Naive thymus-derived CD4-positive, alpha-beta T cell (primary cell): Measurements from ENCODE around the gene MYT1. TPM values are rescaled to one million over a fixed set of nuclear protein-coding genes. Genes with fewer than 3 reads are reported as not detected.
"Not testable (repeated sequence)": the region's sequence is repeated elsewhere in the genome, so short reads cannot be mapped to it uniquely, and the experiment has no call there.

Experiments used
- ATAC-seq: fragments of 150-1000 bp; cut with Tn5 transposase; 2 replicates; pipeline ENCODE4 v1.10.0; 2021; ENCODE audit warnings: mild to moderate bottlenecking, moderate library complexity
- CTCF ChIA-PET: fragments of 350-600 bp; sonication (Branson Sonifier 250); formaldehyde crosslinking; loops from one replicate; lab custom pipeline; 2021; ENCODE audit warnings: antibody characterized with exemption; lab: Charles Lee
- POLR2A ChIA-PET: fragments of 350-600 bp; sonication (Branson Sonifier 250); formaldehyde crosslinking; loops from one replicate; lab custom pipeline; 2021; ENCODE audit warnings: antibody characterized with exemption, inconsistent platforms; lab: Charles Lee
- DNase-seq, 9 donors: peaks; one replicate each; pipeline versions ENCODE4 v3.0.0 to v3.0.0-alpha.2; 2020 to 2022; ENCODE audit warnings: mixed read lengths in 1 of 9
- H3K27ac ChIP-seq: one replicate; pipeline ENCODE4 v1.7.0; 2013; ENCODE audit warnings: mild to moderate bottlenecking, low read depth, low read length, moderate library complexity
- H3K27me3 ChIP-seq, 2 donors: one replicate each; pipeline ENCODE4 v1.7.0; 2013; ENCODE audit warnings: low read length in 2 of 2, mild to moderate bottlenecking in 2 of 2, moderate library complexity in 2 of 2; ENCODE audit not compliant: control insufficient read depth in 2 of 2, insufficient read depth in 2 of 2
- H3K36me3 ChIP-seq, 3 experiments: 1 replicate in 2 of 3; 2 replicates in 1 of 3; pipeline ENCODE4 v1.7.0; 2013; ENCODE audit warnings: low read length in 3 of 3, mild to moderate bottlenecking in 3 of 3, moderate library complexity in 1 of 3; ENCODE audit not compliant: insufficient read depth in 3 of 3, control insufficient read depth in 2 of 3
- H3K4me1 ChIP-seq, 2 donors: one replicate each; pipeline ENCODE4 v1.7.0; 2013; ENCODE audit warnings: low read length in 2 of 2, mild to moderate bottlenecking in 2 of 2, moderate library complexity in 1 of 2; ENCODE audit not compliant: control insufficient read depth in 2 of 2, insufficient read depth in 2 of 2
- H3K4me3 ChIP-seq: 2 replicates; pipeline ENCODE4 v1.7.0; 2013; ENCODE audit warnings: mild to moderate bottlenecking, low read length
- H3K9me3 ChIP-seq, 3 experiments: 1 replicate in 2 of 3; 2 replicates in 1 of 3; pipeline ENCODE4 v1.7.0; 2013; ENCODE audit warnings: low read length in 3 of 3; ENCODE audit not compliant: control insufficient read depth in 2 of 3
- H3K27ac Mint-ChIP-seq, 9 donors: one replicate each; pipeline ENCODE4 v1.8.0; 2020 to 2022; ENCODE audit warnings: mixed read lengths in 9 of 9, mild to moderate bottlenecking in 8 of 9, moderate library complexity in 5 of 9, inconsistent platforms in 2 of 9
- H3K27me3 Mint-ChIP-seq, 5 donors: one replicate each; pipeline ENCODE4 v1.8.0; 2021 to 2022; ENCODE audit warnings: mixed read lengths in 5 of 5, mild to moderate bottlenecking in 1 of 5
- H3K36me3 Mint-ChIP-seq, 5 donors: one replicate each; pipeline ENCODE4 v1.8.0; 2020 to 2022; ENCODE audit warnings: mixed read lengths in 5 of 5, mild to moderate bottlenecking in 3 of 5, inconsistent platforms in 1 of 5
- H3K4me1 Mint-ChIP-seq, 7 donors: one replicate each; pipeline ENCODE4 v1.8.0; 2020 to 2022; ENCODE audit warnings: mixed read lengths in 7 of 7, mild to moderate bottlenecking in 3 of 7, inconsistent platforms in 1 of 7
- H3K4me3 Mint-ChIP-seq, 10 donors: one replicate each; pipeline ENCODE4 v1.8.0; 2020 to 2022; ENCODE audit warnings: mild to moderate bottlenecking in 10 of 10, mixed read lengths in 10 of 10, moderate library complexity in 6 of 10, inconsistent platforms in 2 of 10
- H3K9me3 Mint-ChIP-seq, 11 donors: one replicate each; pipeline ENCODE4 v1.8.0; 2020 to 2022; ENCODE audit warnings: mixed read lengths in 11 of 11, mild to moderate bottlenecking in 4 of 11, inconsistent platforms in 1 of 11, moderate library complexity in 1 of 11
- intact Hi-C, 2 donors: fragments of 100-400 bp; cut with micrococcal nuclease; formaldehyde crosslinking; loops; one replicate each; pipeline ENCODE4 v1.15.1; 2023
- polyA plus RNA-seq, 2 donors: library from polyadenylated mRNA; unstranded; fragments of 300-500 nt; fragmentation: Illumina TruSeq; gene quantifications; one replicate each; pipeline ENCODE4 v1.2.3, GENCODE V29; 2021
- total RNA-seq, 6 experiments: library from RNA in 5 of 6; stranded (reverse) in 5 of 6; gene quantifications; 1 replicate in 5 of 6; 2 replicates in 1 of 6; pipeline ENCODE4 v1.2.3 and lab custom pipeline; 2021 to 2026

Gene MYT1
- total and polyA plus RNA-seq, 7 experiments from 2014 or later: not detected

- H3K27ac ChIP-seq, CTCF ChIA-PET, H3K4me1 Mint-ChIP-seq, intact Hi-C loops, H3K4me3 ChIP-seq, POLR2A ChIA-PET, H3K36me3 ChIP-seq, ATAC-seq, H3K9me3 ChIP-seq, DNase-seq, H3K27me3 ChIP-seq, H3K4me1 ChIP-seq, H3K4me3 Mint-ChIP-seq, H3K9me3 Mint-ChIP-seq, H3K36me3 Mint-ChIP-seq, H3K27me3 Mint-ChIP-seq, H3K27ac Mint-ChIP-seq: not testable (repeated sequence)
Observed at GRCh38 chr20:64287264-64287590, 123.0 kb downstream of the MYT1 start.

Other genes starting within 250 kb of the MYT1 start
- gene UCKL1, start 208.0 kb upstream of the MYT1 start, total RNA-seq: 10 to 100 TPM; 42.0 to 49.0 (median 46.6) TPM
- gene UCKL1, start 208.0 kb upstream of the MYT1 start, polyA plus RNA-seq: 10 to 100 TPM; 20.5 to 33.0 TPM
- 10 to 100 TPM; 17.7 to 29.8 (median 26.3) TPM for gene ZNF512B, start 194.5 kb upstream of the MYT1 start, total RNA-seq
- 1 to 10 TPM; 1.1 to 2.4 TPM for gene ZNF512B, start 194.5 kb upstream of the MYT1 start, polyA plus RNA-seq
- 10 to 100 TPM; 10.2 to 37.8 (median 22.7) TPM for gene SAMD10, start 184.8 kb upstream of the MYT1 start, total RNA-seq
- gene SAMD10, start 184.8 kb upstream of the MYT1 start, polyA plus RNA-seq: 10 to 100 TPM; 11.5 to 14.2 TPM
- 10 to 100 TPM; 71.2 to 95.8 (median 82.9) TPM for gene PRPF6, start 183.3 kb upstream of the MYT1 start, total RNA-seq
- 100 to 1,000 TPM in 1 of 2 donors, 10 to 100 TPM in 1; 86.9 to 127 TPM for gene PRPF6, start 183.3 kb upstream of the MYT1 start, polyA plus RNA-seq
- gene C20orf204, start 128.3 kb upstream of the MYT1 start, total RNA-seq: 10 to 100 TPM in 3 of 5 experiments, 1 to 10 TPM in 2; 4.7 to 24.6 (median 12.5) TPM
- under 1 TPM in 1 of 2 donors, not detected in 1; 0.39 TPM for gene C20orf204, start 128.3 kb upstream of the MYT1 start, polyA plus RNA-seq
- gene SOX18, start 114.8 kb upstream of the MYT1 start, total RNA-seq: 1 to 10 TPM in 1 of 5 experiments, under 1 TPM in 1, not detected in 3; 0.20 to 1.7 TPM
- not detected for gene SOX18, start 114.8 kb upstream of the MYT1 start, polyA plus RNA-seq
- gene TCEA2, start 101.3 kb upstream of the MYT1 start, total RNA-seq: 10 to 100 TPM; 35.5 to 73.2 (median 47.3) TPM
- 10 to 100 TPM; 22.2 to 33.2 TPM for gene TCEA2, start 101.3 kb upstream of the MYT1 start, polyA plus RNA-seq
- gene RGS19, start 84.9 kb upstream of the MYT1 start, total RNA-seq: 10 to 100 TPM; 21.8 to 93.4 (median 23.6) TPM
- 10 to 100 TPM; 55.2 to 66.8 TPM for gene RGS19, start 84.9 kb upstream of the MYT1 start, polyA plus RNA-seq
- 1 to 10 TPM in 3 of 5 experiments, under 1 TPM in 2; 0.75 to 6.1 (median 1.1) TPM for gene OPRL1, start 84.4 kb upstream of the MYT1 start, total RNA-seq
- gene OPRL1, start 84.4 kb upstream of the MYT1 start, polyA plus RNA-seq: 1 to 10 TPM in 1 of 2 donors, under 1 TPM in 1; 0.18 to 1.3 TPM
- gene LKAAEAR1, start 80.1 kb upstream of the MYT1 start, total RNA-seq: under 1 TPM in 2 of 5 experiments, not detected in 3; 0.48 to 0.71 TPM
- gene LKAAEAR1, start 80.1 kb upstream of the MYT1 start, polyA plus RNA-seq: under 1 TPM; 0.47 to 0.75 TPM
- gene NPBWR2, start 56.9 kb upstream of the MYT1 start, total RNA-seq: not detected
- gene NPBWR2, start 56.9 kb upstream of the MYT1 start, polyA plus RNA-seq: not detected
- 100 to 1,000 TPM in 3 of 5 experiments, 10 to 100 TPM in 2; 67.2 to 229 (median 103) TPM for gene PCMTD2, start 91.3 kb downstream of the MYT1 start, total RNA-seq
- 100 to 1,000 TPM in 1 of 2 donors, 10 to 100 TPM in 1; 60.5 to 102 TPM for gene PCMTD2, start 91.3 kb downstream of the MYT1 start, polyA plus RNA-seq